HG03521 (cell line): ENCODE results near the gene AMOTL1.
"Not testable (repeated sequence)": the region's sequence is repeated elsewhere in the genome, so short reads cannot be mapped to it uniquely, and the experiment has no call there.

Experiments
- ATAC-seq: cut with Tn5 transposase; IDR thresholded peaks from one replicate; pipeline ENCODE4 v1.9.1; 2021; ENCODE audit warnings: mild to moderate bottlenecking, moderate library complexity; ENCODE audit not compliant: unreplicated experiment

The AMOTL1 gene

GRCh38 chr11:94790661-94791180 is 22.6 kb downstream of the AMOTL1 start:
- ATAC-seq: no peak

GRCh38 chr11:94791216-94791889 is 23.2 kb downstream of the AMOTL1 start:
- no peak for ATAC-seq

GRCh38 chr11:94791942-94792341 is 23.8 kb downstream of the AMOTL1 start:
- ATAC-seq: not testable (repeated sequence)

DNA sequence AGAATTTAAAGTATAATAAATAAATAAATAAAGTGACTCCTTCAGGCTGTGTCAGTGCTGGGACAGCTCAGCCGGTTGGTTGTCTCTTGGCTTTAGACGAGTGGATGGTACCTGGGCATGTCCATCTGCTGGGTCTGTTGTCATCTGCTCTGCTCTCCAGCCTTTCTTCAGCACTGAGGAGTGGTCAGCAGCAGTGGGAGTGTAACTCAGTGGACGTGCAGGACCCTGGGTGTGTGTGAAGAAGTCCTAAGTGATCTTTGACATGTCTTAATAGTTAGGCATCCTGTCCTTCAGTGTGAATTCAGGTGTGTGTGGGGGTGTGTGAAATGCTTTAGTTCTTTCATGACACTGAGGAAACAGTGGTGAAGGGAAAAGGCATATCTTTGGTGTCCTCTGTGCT is 24.3 kb downstream of the AMOTL1 start:
- ATAC-seq: no peak

- no peak for ATAC-seq
Measured at GRCh38 chr11:94793002-94793401, 24.8 kb downstream of the AMOTL1 start.

- no peak for ATAC-seq
Measured at GRCh38 chr11:94793822-94794221, 25.7 kb downstream of the AMOTL1 start.

DNA sequence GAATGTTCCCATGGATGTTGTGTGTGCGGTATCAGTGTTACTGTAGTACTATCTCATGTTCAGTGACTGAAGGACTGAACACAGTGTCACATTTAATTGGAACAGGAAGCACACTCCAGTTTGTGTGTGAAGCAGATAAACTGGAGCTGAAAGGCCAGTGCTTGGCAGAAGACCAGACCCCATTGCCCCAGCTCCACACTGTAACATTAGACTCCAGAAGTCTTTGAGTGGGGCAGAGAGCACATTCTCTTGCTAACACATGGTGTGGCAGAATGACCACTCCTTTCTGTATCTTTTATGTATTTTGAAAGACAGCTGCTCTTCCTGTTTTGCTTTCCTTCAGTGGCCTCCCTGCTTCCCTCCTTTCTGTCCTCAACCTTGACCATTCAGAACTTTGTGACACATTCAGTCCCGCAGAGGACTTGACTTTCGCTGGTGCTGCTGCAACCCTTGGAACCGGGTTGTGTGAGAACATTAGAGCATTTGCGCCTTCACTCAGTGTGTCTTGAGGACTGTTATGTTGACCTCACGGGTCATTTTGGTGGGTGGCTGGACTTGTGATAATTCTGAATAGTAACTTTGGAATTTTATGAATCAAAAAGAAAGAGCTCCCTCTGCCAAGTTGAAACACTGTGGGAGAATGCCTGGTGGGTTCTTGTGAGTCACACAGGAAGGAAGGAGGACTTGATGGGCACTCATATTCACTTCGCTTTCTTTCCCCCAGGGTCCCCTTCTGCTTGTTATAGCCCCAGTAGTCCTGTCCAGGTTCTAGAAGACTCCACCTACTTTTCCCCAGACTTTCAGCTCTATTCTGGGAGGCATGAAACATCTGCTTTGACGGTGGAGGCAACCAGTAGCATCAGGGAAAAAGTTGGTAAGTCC is 26.4 kb downstream of the AMOTL1 start:
- no peak for ATAC-seq

- no peak for ATAC-seq
Measured at GRCh38 chr11:94795476-94796189, 27.5 kb downstream of the AMOTL1 start.

DNA sequence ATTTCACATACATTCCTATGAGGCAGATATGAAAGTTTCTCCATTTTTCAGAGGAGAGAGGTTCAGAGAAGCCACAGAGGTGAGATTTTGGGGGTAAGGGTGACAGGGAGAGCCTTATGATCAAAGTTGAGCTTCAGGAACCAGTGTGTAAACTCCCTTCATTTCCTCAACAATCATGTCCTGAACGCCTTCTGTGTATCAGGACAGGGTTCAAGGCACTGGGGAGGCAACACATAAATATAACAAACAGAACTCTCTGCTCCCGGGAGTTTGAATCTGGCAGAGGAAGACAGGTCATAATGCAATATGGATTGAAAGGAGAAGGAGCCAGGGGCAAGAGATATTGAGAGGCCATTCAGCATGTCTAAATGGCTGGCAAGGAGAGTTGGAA is 28.0 kb downstream of the AMOTL1 start:
- no peak for ATAC-seq

- ATAC-seq: no peak
Measured at GRCh38 chr11:94796863-94797262, 28.7 kb downstream of the AMOTL1 start.

- ATAC-seq: no peak
Measured at GRCh38 chr11:94799726-94800125, 31.6 kb downstream of the AMOTL1 start.

- ATAC-seq: no peak
Measured at GRCh38 chr11:94800414-94800813, 32.3 kb downstream of the AMOTL1 start.

DNA sequence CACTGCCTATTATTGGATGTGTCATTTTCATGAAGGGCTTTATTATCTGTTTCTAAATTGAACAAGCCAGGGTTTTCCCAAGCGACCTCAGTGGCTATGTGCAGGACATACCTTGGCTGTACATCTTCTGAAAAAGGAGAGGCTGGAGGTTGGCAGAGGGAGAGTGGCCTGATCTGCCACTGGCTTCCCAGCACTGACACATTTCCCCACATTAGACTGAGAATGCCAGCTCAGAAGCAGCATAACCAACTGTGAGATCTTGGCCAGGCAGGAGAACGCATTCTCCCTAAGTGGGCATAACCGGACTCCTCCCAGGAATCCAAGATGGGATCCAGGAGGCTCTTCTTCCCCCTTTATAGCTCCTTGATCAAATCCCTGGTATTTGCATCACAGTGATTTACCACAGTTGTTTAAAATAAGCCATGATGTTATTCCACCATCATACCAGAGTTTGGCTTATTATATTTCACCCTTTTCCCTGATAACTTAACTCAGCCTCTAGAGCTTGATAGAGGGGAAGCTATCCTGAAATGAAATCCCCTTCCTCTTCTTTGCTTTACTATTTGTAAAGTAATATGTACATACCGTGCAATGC is 33.8 kb downstream of the AMOTL1 start:
- ATAC-seq: no peak

GRCh38 chr11:94802501-94802900 is 34.3 kb downstream of the AMOTL1 start:
- no peak for ATAC-seq

DNA sequence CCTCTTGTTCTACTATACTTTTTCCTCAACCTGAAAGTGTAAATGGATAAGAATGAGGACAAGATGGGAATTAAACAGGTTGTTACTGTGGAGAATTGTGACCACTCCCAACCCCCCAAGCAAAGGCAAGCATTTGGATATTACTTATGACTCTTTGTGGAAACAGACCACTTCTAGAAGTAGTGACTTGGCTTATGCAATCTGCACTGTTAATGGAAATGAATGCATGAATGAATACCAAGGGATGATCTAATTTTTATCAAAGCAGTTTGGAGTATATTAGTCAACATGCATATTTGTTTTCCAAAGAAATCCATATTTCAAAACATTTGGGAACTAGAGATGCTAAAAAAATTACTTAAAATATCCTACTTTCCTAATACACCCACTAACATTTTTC is 35.3 kb downstream of the AMOTL1 start:
- ATAC-seq: no peak

GRCh38 chr11:94804874-94805273 is 36.7 kb downstream of the AMOTL1 start:
- ATAC-seq: no peak

DNA sequence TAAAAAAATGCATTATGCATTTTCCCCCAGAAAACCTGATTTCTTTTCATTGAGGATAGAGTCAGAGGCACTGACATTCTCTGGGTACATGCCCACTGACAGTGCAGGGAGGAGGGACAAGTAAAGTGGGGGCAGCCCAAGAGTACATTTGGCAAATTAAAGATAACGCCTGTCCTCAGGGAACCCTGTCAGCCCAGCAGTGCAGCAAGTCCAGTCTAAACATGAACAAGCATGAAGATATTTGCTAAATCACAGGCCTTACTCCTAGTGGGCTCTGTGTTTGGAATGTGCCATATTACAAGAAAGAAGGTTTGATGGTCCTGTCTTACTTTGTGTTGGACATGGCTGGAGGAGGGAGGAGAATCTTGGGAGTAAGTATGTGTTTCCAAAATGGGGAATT is 37.9 kb downstream of the AMOTL1 start:
- no peak for ATAC-seq

DNA sequence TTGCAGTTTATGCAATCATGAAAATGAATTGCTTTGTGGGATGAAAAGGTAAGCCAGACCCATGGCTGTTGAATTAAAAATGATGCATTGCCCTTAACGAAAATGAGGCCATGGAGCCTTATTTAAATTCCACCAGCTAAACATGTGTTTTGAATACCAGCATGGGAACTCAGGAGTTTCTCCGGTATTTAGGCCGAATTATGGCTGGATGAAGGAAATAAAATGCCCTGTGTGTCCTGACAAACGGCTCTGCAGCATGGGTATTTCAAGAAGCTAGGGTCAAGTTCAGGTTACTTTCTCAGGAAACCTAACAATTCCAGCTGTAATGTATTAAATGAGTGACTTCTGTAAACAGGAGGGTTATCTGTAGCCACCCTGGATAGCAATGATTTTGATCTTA is 38.3 kb downstream of the AMOTL1 start:
- ATAC-seq: no peak

GRCh38 chr11:94809251-94809650 is 41.1 kb downstream of the AMOTL1 start:
- no peak for ATAC-seq

- ATAC-seq: not testable (repeated sequence)
Measured at GRCh38 chr11:94812724-94813720, 44.9 kb downstream of the AMOTL1 start.
